HEK293 (cell line): ENCODE data around the gene NTNG1.

Experiments
- CTCF ChIA-PET: fragments of 350-600 bp; formaldehyde crosslinking; extraction: SDS; loops from one replicate; lab custom pipeline; 2021; ENCODE audit warnings: antibody characterized with exemption; lab: Yijun Ruan, JAX
- POLR2A ChIA-PET: fragments of 300-600 bp; formaldehyde crosslinking; extraction: SDS; loops from one replicate; lab custom pipeline; 2020; ENCODE audit warnings: antibody characterized with exemption, inconsistent platforms; lab: Yijun Ruan, JAX
- H3K27ac ChIP-seq: fragments of 200-500 bp; sonication (Bioruptor generic); 2 replicates; pipeline ENCODE4 v1.5.1; 2014; ENCODE audit warnings: low read depth, low read length, control low read depth, inconsistent platforms; ENCODE audit errors: extremely low read depth
- H3K36me3 ChIP-seq, 2 experiments: fragments of 200-500 bp in 1 of 2; sonication (Bioruptor generic) in 1 of 2; 1 replicate in 1 of 2; 2 replicates in 1 of 2; pipeline ENCODE4 v1.5.1; 2014 to 2017; ENCODE audit warnings: inconsistent platforms in 2 of 2, low read length in 2 of 2; ENCODE audit not compliant: control insufficient read depth in 2 of 2, insufficient read depth in 1 of 2
- H3K4me1 ChIP-seq: fragments of 200-500 bp; sonication (Bioruptor generic); 2 replicates; pipeline ENCODE4 v1.5.1; 2014; ENCODE audit warnings: mild to moderate bottlenecking, low read length, inconsistent platforms; ENCODE audit not compliant: control insufficient read depth, insufficient read depth
- H3K4me3 ChIP-seq: 2 replicates; pipeline ENCODE4 v1.5.1; 2011; ENCODE audit warnings: low read depth, mild to moderate bottlenecking, control low read depth, low read length, moderate library complexity
- H3K9me3 ChIP-seq: fragments of 200-500 bp; sonication (Bioruptor generic); 2 replicates; pipeline ENCODE4 v1.5.1; 2014; ENCODE audit warnings: low read depth, low read length, inconsistent platforms; ENCODE audit not compliant: control insufficient read depth, insufficient read depth
- OSR2 ChIP-seq: fragments of 450-650 bp; formaldehyde crosslinking; IDR thresholded peaks from 2 replicates; pipeline ENCODE4 v1.5.1; 2016; ENCODE audit warnings: missing biosample characterization, missing genetic modification characterization
- PRDM6 ChIP-seq: fragments of 450-650 bp; formaldehyde crosslinking; IDR thresholded peaks from 2 replicates; pipeline ENCODE4 v1.5.1; 2017; ENCODE audit warnings: missing biosample characterization, missing genetic modification characterization
- SP2 ChIP-seq: fragments of 450-650 bp; formaldehyde crosslinking; IDR thresholded peaks from 2 replicates; pipeline ENCODE4 v1.5.1; 2016; ENCODE audit warnings: missing biosample characterization, missing genetic modification characterization
- ZBTB1 ChIP-seq: fragments of 450-650 bp; formaldehyde crosslinking; IDR thresholded peaks from 2 replicates; pipeline ENCODE4 v1.5.1; 2016; ENCODE audit warnings: missing biosample characterization, missing genetic modification characterization
- ZBTB17 ChIP-seq: fragments of 450-650 bp; formaldehyde crosslinking; IDR thresholded peaks from 2 replicates; pipeline ENCODE4 v1.5.1; 2016; ENCODE audit warnings: missing biosample characterization, missing genetic modification characterization
- ZEB2 ChIP-seq: fragments of 450-650 bp; formaldehyde crosslinking; IDR thresholded peaks from 2 replicates; pipeline ENCODE4 v1.5.1; 2016; ENCODE audit warnings: missing biosample characterization, missing genetic modification characterization
- ZFP37 ChIP-seq: fragments of 450-650 bp; formaldehyde crosslinking; IDR thresholded peaks from 2 replicates; pipeline ENCODE4 v1.5.1; 2016; ENCODE audit warnings: missing biosample characterization, missing genetic modification characterization
- ZNF138 ChIP-seq: fragments of 450-650 bp; formaldehyde crosslinking; IDR thresholded peaks from 2 replicates; pipeline ENCODE4 v1.5.1; 2016; ENCODE audit warnings: missing biosample characterization, missing genetic modification characterization, borderline replicate concordance
- ZNF157 ChIP-seq: fragments of 450-650 bp; formaldehyde crosslinking; IDR thresholded peaks from 2 replicates; pipeline ENCODE4 v1.5.1; 2016; ENCODE audit warnings: missing biosample characterization, missing genetic modification characterization
- ZNF184 ChIP-seq: fragments of 450-650 bp; IDR thresholded peaks from 2 replicates; pipeline ENCODE4 v1.5.1; 2018; ENCODE audit warnings: missing biosample characterization, mild to moderate bottlenecking, missing genetic modification characterization
- ZNF214 ChIP-seq: fragments of 450-650 bp; formaldehyde crosslinking; IDR thresholded peaks from 2 replicates; pipeline ENCODE4 v1.5.1; 2017; ENCODE audit warnings: missing biosample characterization, mild to moderate bottlenecking, missing genetic modification characterization, borderline replicate concordance
- ZNF221 ChIP-seq: fragments of 450-650 bp; formaldehyde crosslinking; IDR thresholded peaks from 2 replicates; pipeline ENCODE4 v1.5.1; 2017; ENCODE audit warnings: missing biosample characterization, missing genetic modification characterization, borderline replicate concordance
- ZNF266 ChIP-seq: fragments of 450-650 bp; formaldehyde crosslinking; IDR thresholded peaks from 2 replicates; pipeline ENCODE4 v1.5.1; 2016; ENCODE audit warnings: missing biosample characterization, missing genetic modification characterization, low read depth
- ZNF391 ChIP-seq: fragments of 450-650 bp; formaldehyde crosslinking; IDR thresholded peaks from 2 replicates; pipeline ENCODE4 v1.5.1; 2016; ENCODE audit warnings: low read depth, missing biosample characterization, missing genetic modification characterization, borderline replicate concordance
- ZNF423 ChIP-seq: fragments of 450-650 bp; formaldehyde crosslinking; IDR thresholded peaks from 2 replicates; pipeline ENCODE4 v1.5.1; 2016; ENCODE audit warnings: missing biosample characterization, missing genetic modification characterization
- ZNF433 ChIP-seq: fragments of 450-650 bp; formaldehyde crosslinking; IDR thresholded peaks from 2 replicates; pipeline ENCODE4 v1.5.1; 2016; ENCODE audit warnings: missing biosample characterization, missing genetic modification characterization, low read depth
- ZNF473 ChIP-seq: fragments of 450-650 bp; formaldehyde crosslinking; IDR thresholded peaks from 2 replicates; pipeline ENCODE4 v1.5.1; 2017; ENCODE audit warnings: missing biosample characterization, missing genetic modification characterization
- ZNF48 ChIP-seq: fragments of 450-650 bp; formaldehyde crosslinking; IDR thresholded peaks from 2 replicates; pipeline ENCODE4 v1.5.1; 2016; ENCODE audit warnings: missing biosample characterization, missing genetic modification characterization
- ZNF514 ChIP-seq: fragments of 450-650 bp; formaldehyde crosslinking; IDR thresholded peaks from 2 replicates; pipeline ENCODE4 v1.5.1; 2016; ENCODE audit warnings: missing biosample characterization, missing genetic modification characterization
- ZNF561 ChIP-seq: fragments of 450-650 bp; IDR thresholded peaks from 2 replicates; pipeline ENCODE4 v1.5.1; 2018; ENCODE audit warnings: missing biosample characterization, missing genetic modification characterization, borderline replicate concordance
- ZNF580 ChIP-seq: fragments of 450-650 bp; formaldehyde crosslinking; IDR thresholded peaks from 2 replicates; pipeline ENCODE4 v1.5.1; 2016; ENCODE audit warnings: missing biosample characterization, missing genetic modification characterization
- ZNF621 ChIP-seq: fragments of 450-650 bp; formaldehyde crosslinking; IDR thresholded peaks from 2 replicates; pipeline ENCODE4 v1.5.1; 2017; ENCODE audit warnings: missing biosample characterization, missing genetic modification characterization
- TF ChIP-seq, protein P1 (sequence below): fragments of 450-650 bp; formaldehyde crosslinking; IDR thresholded peaks from 2 replicates; pipeline ENCODE4 v1.5.1; 2017; ENCODE audit warnings: missing biosample characterization, missing genetic modification characterization

NTNG1 gene

GRCh38 chr1:107098961-107099360 lies 41.9 kb upstream of the NTNG1 start:
- TF ChIP-seq ZNF433: no peak
- no peak for TF ChIP-seq ZNF157 (tag by site-specific recombination)
- TF ChIP-seq ZNF473: no peak
- no peak for TF ChIP-seq ZNF266 (tag by site-specific recombination)
- Histone ChIP-seq H3K36me3 (no peaks in the 10 kb centered on the region), H3K4me1 (no peaks in the 10 kb centered on the region), H3K27ac (no peak overlapping the region), H3K9me3 (no peaks in the 10 kb centered on the region), H3K4me3 (no peak overlapping the region)
- ChIA-PET CTCF (interaction anchor here (0.6 kb wide), 1 partner anchor 36 kb away, joined by 3 read pairs; no protein-coding TSS in a partner anchor), POLR2A (no interaction called here)

DNA sequence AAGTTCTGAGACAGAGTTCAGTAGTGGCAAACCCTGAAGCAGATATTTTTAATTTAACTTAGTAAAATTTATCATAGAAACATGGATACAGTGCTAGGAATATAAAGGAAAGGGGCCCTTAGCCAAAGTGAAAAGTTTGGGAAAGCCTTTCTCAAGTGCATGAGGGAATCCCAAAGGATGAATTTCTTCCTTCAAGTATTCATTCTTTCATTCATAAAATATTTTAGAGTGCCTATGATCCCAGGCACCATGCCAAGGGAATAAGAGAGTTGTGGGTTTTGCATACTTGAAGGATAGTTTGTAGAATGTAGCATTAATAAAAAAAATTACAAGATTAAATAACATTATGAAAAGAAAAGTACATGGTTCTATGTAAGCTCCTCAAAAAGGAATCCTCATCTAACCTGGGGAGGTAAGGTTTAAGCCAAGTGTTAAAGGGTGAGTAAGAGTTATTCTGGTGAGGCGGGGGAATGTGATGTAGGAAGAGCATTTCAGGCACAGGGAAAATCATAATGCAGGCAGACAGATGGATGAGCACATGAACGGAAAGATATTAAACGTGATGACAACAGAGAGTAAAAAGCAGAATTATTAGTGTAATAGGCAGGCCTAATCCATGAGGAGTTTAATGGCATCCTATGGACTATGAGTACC lies 40.4 kb upstream of the NTNG1 start:
- no peak for TF ChIP-seq ZNF221
- H3K36me3 ChIP-seq: no peaks in the 10 kb centered on the region
- ChIA-PET POLR2A (interaction anchor here (0.6 kb wide), 1 partner anchor 354 kb away, joined by 3 read pairs; no protein-coding TSS in a partner anchor), CTCF (no interaction called here)
- no peak overlapping the region for H3K4me3 ChIP-seq
- H3K4me1 ChIP-seq: no peaks in the 10 kb centered on the region
- H3K9me3 ChIP-seq: no peaks in the 10 kb centered on the region
- H3K27ac ChIP-seq: no peak overlapping the region

GRCh38 chr1:107105914-107106313 lies 34.9 kb upstream of the NTNG1 start:
- CTCF ChIA-PET: no interaction called here
- POLR2A ChIA-PET: no interaction called here
- Histone ChIP-seq H3K4me3 (no peak overlapping the region), H3K36me3 (no peaks in the 10 kb centered on the region), H3K4me1 (no peaks in the 10 kb centered on the region), H3K27ac (no peak overlapping the region), H3K9me3 (no peaks in the 10 kb centered on the region)
- TF ChIP-seq ZNF48: no peak
- no peak for TF ChIP-seq ZNF391
- TF ChIP-seq ZNF214: no peak
- TF ChIP-seq, protein P1, sequence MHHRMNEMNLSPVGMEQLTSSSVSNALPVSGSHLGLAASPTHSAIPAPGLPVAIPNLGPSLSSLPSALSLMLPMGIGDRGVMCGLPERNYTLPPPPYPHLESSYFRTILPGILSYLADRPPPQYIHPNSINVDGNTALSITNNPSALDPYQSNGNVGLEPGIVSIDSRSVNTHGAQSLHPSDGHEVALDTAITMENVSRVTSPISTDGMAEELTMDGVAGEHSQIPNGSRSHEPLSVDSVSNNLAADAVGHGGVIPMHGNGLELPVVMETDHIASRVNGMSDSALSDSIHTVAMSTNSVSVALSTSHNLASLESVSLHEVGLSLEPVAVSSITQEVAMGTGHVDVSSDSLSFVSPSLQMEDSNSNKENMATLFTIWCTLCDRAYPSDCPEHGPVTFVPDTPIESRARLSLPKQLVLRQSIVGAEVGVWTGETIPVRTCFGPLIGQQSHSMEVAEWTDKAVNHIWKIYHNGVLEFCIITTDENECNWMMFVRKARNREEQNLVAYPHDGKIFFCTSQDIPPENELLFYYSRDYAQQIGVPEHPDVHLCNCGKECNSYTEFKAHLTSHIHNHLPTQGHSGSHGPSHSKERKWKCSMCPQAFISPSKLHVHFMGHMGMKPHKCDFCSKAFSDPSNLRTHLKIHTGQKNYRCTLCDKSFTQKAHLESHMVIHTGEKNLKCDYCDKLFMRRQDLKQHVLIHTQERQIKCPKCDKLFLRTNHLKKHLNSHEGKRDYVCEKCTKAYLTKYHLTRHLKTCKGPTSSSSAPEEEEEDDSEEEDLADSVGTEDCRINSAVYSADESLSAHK: no peak
- TF ChIP-seq ZNF514 (tag by site-specific recombination): no peak
- TF ChIP-seq ZFP37 (tag by site-specific recombination): no peak
- no peak for TF ChIP-seq ZNF561 (tag by site-specific recombination)

- TF ChIP-seq PRDM6 (tag by site-specific recombination): no peak
- TF ChIP-seq ZBTB17 (tag by site-specific recombination): no peak
- TF ChIP-seq ZNF184 (tag by site-specific recombination): no peak
- TF ChIP-seq SP2: no peak
- no peak for TF ChIP-seq ZNF580 (tag by site-specific recombination)
- TF ChIP-seq ZNF621 (tag by site-specific recombination): no peak
- TF ChIP-seq ZEB2: no peak
- no peak for TF ChIP-seq ZBTB1 (tag by site-specific recombination)
- TF ChIP-seq ZNF138 (tag by site-specific recombination): no peak
- TF ChIP-seq ZNF423 (tag by site-specific recombination): no peak
- TF ChIP-seq OSR2 (tag by site-specific recombination): no peak
- TF ChIP-seq, all 188 proteins: peak for 0
- POLR2A ChIA-PET: no interaction called here
- H3K9me3 ChIP-seq: no peaks in the 10 kb centered on the region
- H3K4me3 ChIP-seq: no peak overlapping the region
- CTCF ChIA-PET: no interaction called here
- H3K4me1 ChIP-seq: no peaks in the 10 kb centered on the region
- no peaks in the 10 kb centered on the region for H3K36me3 ChIP-seq
- H3K27ac ChIP-seq: no peak overlapping the region
Observed at GRCh38 chr1:107110326-107110725, 30.5 kb upstream of the NTNG1 start.
